ENCODE measurements around the gene GALNT9. TPM values are rescaled to one million over a fixed set of nuclear protein-coding genes. Genes with fewer than 3 reads are reported as not detected.

Gene GALNT9
- total and polyA plus RNA-seq, 2 donors (not counting 1 experiment from before 2014, with no cell fraction given), result 0.71 to 2.4 TPM

DNA sequence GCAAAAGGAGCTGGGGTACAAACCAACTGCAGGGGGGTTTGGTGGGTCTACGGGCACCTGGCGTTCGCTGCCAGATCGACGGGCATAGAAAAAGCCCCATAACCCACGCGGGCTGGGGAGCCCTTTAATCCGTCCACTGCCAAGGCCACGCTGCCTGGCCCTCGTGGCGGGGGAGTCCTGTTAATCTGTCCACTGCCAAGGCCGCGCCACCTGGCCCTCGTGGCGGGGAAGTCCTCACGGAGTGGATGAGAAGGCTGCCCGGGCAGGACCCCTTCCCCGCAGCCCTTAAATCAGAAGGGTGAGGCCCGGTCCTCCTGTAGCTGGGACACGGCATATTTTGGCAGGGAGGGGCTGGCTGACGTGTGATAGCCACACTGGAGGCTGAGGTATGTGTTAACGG lies 99.0 kb downstream of the GALNT9 start:
- Histone ChIP-seq H4K20me1 (ENCODE audit: control insufficient read depth, insufficient read depth, low read length, poor library complexity, severe bottlenecking) (no peaks in the 10 kb centered on the region), H3K9ac (ENCODE audit: low read length) (no peak overlapping the region), H3K4me3 (ENCODE audit: control extremely low read depth in 1 of 5, extremely low read depth in 1 of 5, insufficient read depth in 1 of 5, low read depth in 2 of 5, low read length in 4 of 5) (no peak overlapping the region), H3K4me1 (ENCODE audit: control insufficient read depth in 2 of 2, insufficient read depth in 2 of 2, low read length in 2 of 2) (no peaks in the 10 kb centered on the region), H3K27me3 (replicated peaks in 1 of 4; ENCODE audit: control extremely low read depth in 1 of 4, control insufficient read depth in 3 of 4, insufficient read depth in 4 of 4, low read length in 3 of 4) (peaks cover 0 to 26% (median 0%) of the 10 kb centered on the region in 4 experiments), H3K36me3 (replicated peaks in 1 of 2; ENCODE audit: control extremely low read depth in 1 of 2, control insufficient read depth in 1 of 2, extremely low read depth in 1 of 2, insufficient read depth in 2 of 2, low read length in 1 of 2) (no peaks in the 10 kb centered on the region), H2AFZ (ENCODE audit: insufficient read depth, low read depth, low read length, poor library complexity, severe bottlenecking) (no peak overlapping the region), H3K9me3 (ENCODE audit: control extremely low read depth in 1 of 3, control insufficient read depth in 2 of 3, insufficient read depth in 1 of 3, low read length in 2 of 3) (peaks cover 0 to 7% (median 0%) of the 10 kb centered on the region in 3 donors), H3K4me2 (replicated peaks; ENCODE audit: low read depth, low read length, poor library complexity, severe bottlenecking) (no peak overlapping the region), H3K79me2 (ENCODE audit: control insufficient read depth, insufficient read depth, low read length) (no peaks in the 10 kb centered on the region), H3K27ac (ENCODE audit: low read length in 2 of 2) (no peak overlapping the region)
- H3K27me3 Mint-ChIP-seq, result no peaks in the 10 kb centered on the region
- no peak overlapping the region for H3K4me3 Mint-ChIP-seq
- no peak overlapping the region for H3K27ac Mint-ChIP-seq
- POLR2A ChIA-PET, result no interaction called here
- no peak for DNase-seq
- WGBS (ENCODE audit: insufficient coverage), result 98% methylated on average over 22 of the region's 22 CpGs
- H3K9me3 Mint-ChIP-seq (ENCODE audit: insufficient read depth), result no peaks in the 10 kb centered on the region
- H3K4me1 Mint-ChIP-seq, result no peaks in the 10 kb centered on the region
- no peak for ATAC-seq (ENCODE audit: low read depth)
- no peak for TF ChIP-seq EZH2 (IDR thresholded peaks at IDR 0.05; ENCODE audit: borderline replicate concordance, insufficient read depth, low read depth, low read length, poor library complexity, severe bottlenecking)
- TF ChIP-seq, protein P1, sequence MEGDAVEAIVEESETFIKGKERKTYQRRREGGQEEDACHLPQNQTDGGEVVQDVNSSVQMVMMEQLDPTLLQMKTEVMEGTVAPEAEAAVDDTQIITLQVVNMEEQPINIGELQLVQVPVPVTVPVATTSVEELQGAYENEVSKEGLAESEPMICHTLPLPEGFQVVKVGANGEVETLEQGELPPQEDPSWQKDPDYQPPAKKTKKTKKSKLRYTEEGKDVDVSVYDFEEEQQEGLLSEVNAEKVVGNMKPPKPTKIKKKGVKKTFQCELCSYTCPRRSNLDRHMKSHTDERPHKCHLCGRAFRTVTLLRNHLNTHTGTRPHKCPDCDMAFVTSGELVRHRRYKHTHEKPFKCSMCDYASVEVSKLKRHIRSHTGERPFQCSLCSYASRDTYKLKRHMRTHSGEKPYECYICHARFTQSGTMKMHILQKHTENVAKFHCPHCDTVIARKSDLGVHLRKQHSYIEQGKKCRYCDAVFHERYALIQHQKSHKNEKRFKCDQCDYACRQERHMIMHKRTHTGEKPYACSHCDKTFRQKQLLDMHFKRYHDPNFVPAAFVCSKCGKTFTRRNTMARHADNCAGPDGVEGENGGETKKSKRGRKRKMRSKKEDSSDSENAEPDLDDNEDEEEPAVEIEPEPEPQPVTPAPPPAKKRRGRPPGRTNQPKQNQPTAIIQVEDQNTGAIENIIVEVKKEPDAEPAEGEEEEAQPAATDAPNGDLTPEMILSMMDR (IDR thresholded peaks at IDR 0.05), result no peak
- CTCF ChIA-PET, result no interaction called here
- intact Hi-C loops (cut with micrococcal nuclease), result no loop called here

DNA sequence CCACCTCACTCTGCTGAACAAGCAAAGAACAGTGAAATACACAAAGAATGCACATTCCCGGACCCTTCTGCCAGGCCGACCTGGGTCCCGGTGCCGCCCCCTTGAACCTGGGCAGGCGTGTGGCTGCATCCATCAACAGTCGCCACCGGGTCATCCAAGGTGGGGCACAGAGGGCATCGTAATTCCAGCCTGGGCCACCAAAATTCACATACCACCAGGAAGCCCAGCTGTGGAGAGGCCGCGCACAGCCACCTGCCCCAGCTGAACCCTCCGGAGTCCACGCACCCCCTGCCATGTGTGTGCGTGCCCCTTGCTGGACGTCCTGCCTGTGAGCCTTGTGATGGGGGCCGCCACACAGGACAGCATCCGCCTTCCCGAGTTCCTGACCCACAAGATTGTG lies 99.5 kb downstream of the GALNT9 start:
- no peaks in the 10 kb centered on the region for H3K36me3 ChIP-seq (replicated peaks in 1 of 2; ENCODE audit: control extremely low read depth in 1 of 2, control insufficient read depth in 1 of 2, extremely low read depth in 1 of 2, insufficient read depth in 2 of 2, low read length in 1 of 2)
- no peak overlapping the region for H3K4me3 ChIP-seq (ENCODE audit: control extremely low read depth in 1 of 5, extremely low read depth in 1 of 5, insufficient read depth in 1 of 5, low read depth in 2 of 5, low read length in 4 of 5)
- 97% methylated on average over 17 of the region's 17 CpGs for WGBS (ENCODE audit: insufficient coverage)
- H2AFZ ChIP-seq (ENCODE audit: insufficient read depth, low read depth, low read length, poor library complexity, severe bottlenecking), result no peak overlapping the region
- peaks cover 0 to 7% (median 0%) of the 10 kb centered on the region in 3 donors for H3K9me3 ChIP-seq (ENCODE audit: control extremely low read depth in 1 of 3, control insufficient read depth in 2 of 3, insufficient read depth in 1 of 3, low read length in 2 of 3)
- H3K79me2 ChIP-seq (ENCODE audit: control insufficient read depth, insufficient read depth, low read length), result no peaks in the 10 kb centered on the region
- TF ChIP-seq, protein P1 (IDR thresholded peaks at IDR 0.05), result no peak
- no peaks in the 10 kb centered on the region for H4K20me1 ChIP-seq (ENCODE audit: control insufficient read depth, insufficient read depth, low read length, poor library complexity, severe bottlenecking)
- H3K27ac ChIP-seq (ENCODE audit: low read length in 2 of 2), result no peak overlapping the region
- H3K9ac ChIP-seq (ENCODE audit: low read length), result no peak overlapping the region
- ATAC-seq (ENCODE audit: low read depth), result no peak
- Mint-ChIP-seq H3K9me3 (ENCODE audit: insufficient read depth) (no peaks in the 10 kb centered on the region), H3K4me1 (no peaks in the 10 kb centered on the region), H3K27me3 (no peaks in the 10 kb centered on the region), H3K27ac (no peak overlapping the region), H3K4me3 (no peak overlapping the region)
- peaks cover 0 to 26% (median 0%) of the 10 kb centered on the region in 4 experiments for H3K27me3 ChIP-seq (replicated peaks in 1 of 4; ENCODE audit: control extremely low read depth in 1 of 4, control insufficient read depth in 3 of 4, insufficient read depth in 4 of 4, low read length in 3 of 4)
- ChIA-PET POLR2A (no interaction called here), CTCF (no interaction called here)
- H3K4me2 ChIP-seq (replicated peaks; ENCODE audit: low read depth, low read length, poor library complexity, severe bottlenecking), result no peak overlapping the region
- H3K4me1 ChIP-seq (ENCODE audit: control insufficient read depth in 2 of 2, insufficient read depth in 2 of 2, low read length in 2 of 2), result no peaks in the 10 kb centered on the region
- intact Hi-C loops (cut with micrococcal nuclease), result no loop called here
- no peak for DNase-seq

All from B cell (primary cell).